HuH-7.5 (cell line): Measurements from ENCODE around the gene AKR7A2.
A peak's percentile ranks its signal among the peaks of the same experiment; 100 is the strongest.

ENCODE experiments used
- DNase-seq: peaks from one replicate; pipeline ENCODE4 v3.0.0; 2011; ENCODE audit warnings: low spot score

Gene AKR7A2

GRCh38 chr1:19343617-19344350, 31.8 kb upstream of the AKR7A2 start:
- no peak for DNase-seq

DNA sequence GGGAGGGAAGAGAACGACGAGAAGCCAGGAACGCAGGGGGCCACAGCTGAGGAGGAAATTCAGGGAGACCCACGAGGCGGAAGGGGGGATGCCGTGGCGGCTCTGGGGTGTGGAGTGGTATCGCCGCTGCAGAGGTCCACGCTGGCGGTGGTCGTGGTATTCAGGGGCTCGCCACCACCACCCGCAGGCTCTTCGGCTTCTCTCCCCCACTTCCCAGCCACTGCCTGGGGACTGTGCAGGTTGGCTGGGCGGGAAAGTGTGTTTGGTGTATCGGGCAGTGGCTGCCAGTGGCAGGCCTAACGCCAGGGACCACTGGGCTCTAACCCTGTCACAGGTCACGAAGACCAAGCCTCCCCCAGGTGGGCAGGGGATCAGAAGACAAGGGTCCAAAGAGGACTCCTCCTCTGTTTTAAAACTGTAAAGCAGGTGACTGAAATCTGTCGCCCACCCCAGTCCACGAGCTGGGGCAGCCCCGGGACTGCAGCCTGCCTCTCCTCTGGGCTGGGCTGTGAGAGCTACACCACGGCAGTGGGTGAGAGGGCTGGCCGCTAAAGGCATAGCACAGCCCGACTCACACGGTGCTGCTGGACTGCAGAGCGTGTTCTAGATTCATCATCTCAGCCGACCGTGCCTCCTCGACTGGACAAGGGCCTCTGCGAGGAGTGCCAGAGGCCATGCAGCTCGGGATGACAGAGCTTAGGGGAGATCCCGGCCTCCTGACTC, 31.1 kb upstream of the AKR7A2 start:
- DNase-seq: no peak

DNA sequence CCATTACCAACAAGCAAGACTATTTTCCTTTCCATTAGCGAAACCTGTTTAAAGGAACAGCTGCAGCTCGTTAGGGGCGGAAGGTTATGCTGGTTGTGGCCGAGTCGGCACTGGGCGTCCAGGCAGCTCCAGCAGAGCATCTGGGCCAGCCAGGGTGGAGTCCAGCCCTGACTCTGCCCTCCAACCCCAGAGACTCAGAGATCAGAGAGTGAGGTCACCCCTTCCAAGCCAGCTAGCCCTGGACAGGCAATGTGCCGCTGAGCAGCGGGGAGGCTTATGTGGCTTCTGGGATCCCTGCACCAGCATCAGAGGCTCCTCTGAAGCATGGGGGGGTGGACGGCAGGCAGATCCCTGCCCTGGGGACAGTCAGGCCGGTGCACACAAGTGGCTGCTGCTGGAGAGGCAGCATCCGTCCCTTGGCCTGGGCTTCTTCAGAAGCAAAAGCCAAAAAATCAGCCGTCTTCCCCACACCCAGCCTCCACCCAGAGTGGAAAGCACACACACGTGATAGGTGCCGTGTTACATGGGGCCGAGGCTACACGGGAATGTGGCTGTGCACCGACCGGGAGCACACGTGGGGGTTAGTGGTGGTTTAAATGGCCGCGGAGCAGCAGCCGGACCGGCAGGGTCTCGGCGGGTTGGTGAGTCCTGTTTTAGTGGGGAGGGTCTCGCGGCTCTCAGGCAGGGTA, 30.3 kb upstream of the AKR7A2 start:
- DNase-seq: no peak

DNA sequence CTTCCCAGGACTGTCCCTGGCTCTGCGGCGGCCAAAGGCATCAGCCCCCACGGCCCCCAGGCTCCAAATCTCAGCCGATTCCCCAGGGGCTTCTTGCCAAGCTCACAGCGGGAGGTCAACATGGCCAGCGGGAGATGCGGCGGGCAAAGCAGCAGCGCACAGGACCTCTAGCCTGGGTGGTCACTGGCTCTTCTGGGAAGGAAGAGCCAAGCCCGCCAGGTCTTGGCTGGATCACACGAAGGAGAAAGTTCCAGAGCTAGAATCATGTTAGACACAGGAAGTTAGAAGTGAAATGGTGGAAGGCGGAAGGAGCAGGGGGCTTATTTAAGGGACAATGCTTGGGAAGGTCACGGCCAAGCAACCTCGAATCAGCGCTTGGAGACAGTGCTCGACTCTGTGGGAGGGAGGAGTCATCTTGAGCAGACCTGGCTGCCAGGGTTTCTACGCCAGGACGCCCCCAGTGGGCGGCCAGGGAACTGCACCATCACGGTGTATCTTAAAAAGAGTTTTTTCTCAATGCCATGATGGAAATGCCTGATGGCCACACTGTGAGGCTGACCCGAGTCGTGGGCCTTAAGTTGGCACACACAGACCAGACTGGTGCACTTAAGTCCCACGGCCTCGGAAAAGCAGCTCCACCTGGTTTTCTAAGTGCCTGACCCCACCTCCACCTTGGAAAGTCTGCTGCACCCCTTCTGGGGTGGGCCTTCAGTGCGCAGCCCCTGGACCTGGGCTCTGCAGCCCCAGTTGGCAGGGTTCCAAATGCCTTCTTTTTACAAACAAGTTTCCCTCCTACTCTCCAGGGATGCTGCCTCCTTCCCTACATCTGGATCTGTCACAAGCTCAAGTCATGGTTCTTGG, 29.5 kb upstream of the AKR7A2 start:
- DNase-seq: peak; percentile 92

GRCh38 chr1:19340387-19340937, 28.5 kb upstream of the AKR7A2 start:
- no peak for DNase-seq

DNA sequence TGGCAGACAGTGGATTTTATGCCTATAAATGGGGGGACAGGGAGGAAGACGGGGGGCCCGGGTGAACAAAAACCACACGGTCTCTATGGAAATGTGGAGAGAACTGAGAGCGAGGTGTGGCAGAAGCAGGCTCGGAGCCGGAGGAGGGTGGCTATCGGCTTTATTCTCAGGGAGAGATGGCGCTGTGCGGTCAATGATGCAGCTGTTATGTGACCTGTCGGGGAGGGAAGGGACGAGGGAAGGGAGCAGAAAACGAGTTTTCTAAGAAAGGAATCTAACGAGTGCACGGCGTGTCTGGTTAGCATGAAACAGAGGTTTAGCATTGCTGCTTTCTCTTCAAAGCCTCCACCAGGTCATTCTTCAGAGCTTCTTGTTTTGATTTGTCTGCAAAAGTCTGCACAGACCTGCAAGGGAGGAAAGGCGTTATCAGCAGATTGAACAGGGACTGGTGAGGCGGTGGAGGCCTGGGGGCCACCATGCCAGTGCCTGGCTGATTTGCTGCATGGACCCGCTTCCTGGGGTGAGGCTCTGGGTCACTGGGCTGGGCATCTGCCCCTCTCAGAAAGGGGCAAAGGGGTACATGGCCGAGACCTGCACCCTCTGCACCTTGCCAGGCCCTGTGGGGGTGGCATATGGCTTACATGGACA, 27.4 kb upstream of the AKR7A2 start:
- no peak for DNase-seq

- no peak for DNase-seq
Observed at GRCh38 chr1:19338323-19338762, 26.4 kb upstream of the AKR7A2 start.

DNA sequence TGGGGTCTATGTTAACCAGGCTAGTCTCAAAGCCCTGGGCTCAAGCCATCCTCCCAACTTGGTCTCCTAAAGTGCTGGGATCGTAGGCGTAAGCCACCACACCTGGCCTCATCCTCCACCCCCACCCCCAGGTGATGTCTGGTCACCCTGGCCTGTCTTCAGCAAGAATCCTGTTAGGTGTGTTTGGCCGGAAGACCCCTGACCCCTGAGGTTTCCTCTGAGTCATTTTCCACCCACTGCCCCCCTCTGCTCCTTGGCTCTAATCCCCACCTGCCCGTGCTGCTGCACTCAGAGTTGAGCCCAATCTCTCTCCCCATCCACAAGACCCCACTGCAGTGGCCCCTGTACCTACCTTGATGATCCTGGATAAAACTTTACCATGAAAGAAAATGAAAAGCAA, 25.3 kb upstream of the AKR7A2 start:
- DNase-seq: no peak

DNA sequence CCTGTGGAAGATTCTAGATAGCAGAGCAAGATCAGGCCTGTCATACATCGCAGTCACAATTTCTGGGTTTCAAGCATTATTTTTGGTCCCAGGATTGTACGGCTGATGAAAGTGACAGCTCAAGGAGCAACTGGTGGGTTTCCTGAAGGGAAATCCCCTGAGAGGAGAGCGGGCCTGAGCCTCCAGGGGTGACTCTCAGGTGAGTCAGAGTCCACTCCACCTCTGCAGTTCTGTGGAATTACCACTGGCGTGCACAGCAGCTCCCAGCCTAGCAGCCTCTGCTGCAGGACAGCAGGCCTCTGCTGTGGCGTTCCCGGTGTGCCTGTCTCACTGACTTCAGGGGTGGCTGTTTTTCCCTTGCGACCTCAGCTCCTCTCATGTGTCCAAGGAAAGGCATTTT, 24.6 kb upstream of the AKR7A2 start:
- no peak for DNase-seq

DNA sequence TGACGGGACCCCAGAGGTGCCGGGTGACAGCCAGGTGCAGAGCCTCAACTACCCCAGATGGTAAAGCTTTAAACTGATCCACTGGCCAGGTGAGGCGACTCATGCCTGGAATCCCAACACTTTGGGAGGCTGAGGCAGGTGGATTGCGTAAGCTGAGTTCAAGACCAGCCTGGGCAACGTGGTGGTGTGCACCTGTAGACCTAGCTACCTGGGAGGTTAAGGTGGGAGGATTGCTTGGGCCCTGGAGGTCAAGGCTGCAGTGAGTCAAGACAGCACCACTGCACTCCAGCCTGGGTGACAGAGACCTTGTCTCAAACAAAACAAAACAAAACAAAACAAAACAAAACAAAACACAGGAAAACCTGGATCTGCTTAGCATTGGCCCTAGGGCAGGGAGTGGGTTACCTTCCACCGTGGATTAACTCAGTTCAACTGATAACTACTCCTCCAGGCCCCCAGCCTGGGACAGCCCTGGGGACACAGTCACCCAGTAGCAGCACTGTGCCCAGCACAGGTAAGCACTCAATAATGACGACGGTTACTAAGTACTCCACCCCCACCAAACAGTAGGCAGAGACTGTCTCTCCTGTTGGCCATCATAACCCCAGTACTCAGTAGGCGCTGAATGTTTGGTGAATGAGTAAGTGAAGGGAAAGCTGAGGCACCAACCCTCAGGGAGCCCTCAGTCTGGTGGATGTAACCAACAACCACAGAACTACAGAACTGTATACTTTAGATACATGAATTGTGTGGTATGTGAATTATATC, 21.8 kb upstream of the AKR7A2 start:
- DNase-seq: no peak

DNA sequence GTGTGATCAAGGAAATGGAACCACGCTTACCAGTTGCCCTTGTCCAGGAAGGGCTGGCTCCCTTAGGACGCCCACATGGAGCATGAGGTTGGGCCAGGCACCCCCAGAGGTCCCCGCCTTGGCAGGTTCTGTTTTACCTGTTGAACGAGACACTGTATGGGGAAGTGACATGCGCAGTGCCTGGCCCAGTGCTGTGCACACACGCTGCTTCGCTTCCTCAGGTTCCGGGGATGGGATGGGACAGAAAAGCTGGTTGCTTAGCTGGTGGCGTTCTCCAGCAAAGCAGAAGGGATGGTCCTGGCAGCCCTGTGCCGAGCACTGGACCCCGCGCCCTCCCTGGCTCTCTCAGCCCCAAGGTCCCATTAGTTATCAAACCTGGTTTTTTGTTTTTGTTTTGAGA, 20.9 kb upstream of the AKR7A2 start:
- DNase-seq: no peak

GRCh38 chr1:19331262-19331878, 19.4 kb upstream of the AKR7A2 start:
- no peak for DNase-seq

DNA sequence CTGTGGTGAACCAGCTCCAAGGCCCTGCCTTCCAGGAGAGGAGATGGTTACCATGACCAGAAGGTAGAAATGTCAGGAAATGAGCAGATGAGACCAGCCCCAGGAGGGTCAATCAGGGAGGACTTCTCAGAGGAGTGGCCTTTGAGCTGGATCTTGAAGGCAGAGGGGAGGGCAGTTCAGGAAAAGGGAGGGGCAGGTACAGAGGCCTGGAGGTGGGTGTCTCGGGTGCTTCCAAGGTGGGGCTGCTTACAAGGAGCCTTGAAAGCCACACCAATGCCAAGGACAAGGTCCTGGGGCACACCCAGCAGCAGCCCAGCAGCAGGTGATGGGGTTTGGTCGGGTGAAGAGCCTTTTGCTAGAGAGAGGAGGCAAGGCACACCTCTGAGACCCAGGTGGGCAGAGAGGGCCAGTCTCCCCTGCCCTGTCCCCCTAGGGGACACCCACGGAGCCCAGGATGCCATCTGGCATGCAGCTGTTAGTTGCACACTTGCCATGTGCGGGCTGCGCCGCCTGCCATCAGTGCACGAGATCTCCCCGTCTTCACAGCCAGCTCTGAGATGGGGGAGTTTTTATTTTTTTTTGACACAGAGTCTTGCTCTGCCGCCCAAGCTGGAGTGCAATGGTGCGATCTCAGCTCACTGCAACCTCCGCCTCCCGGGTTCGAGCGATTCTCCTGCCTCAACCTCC, 18.6 kb upstream of the AKR7A2 start:
- no peak for DNase-seq

DNA sequence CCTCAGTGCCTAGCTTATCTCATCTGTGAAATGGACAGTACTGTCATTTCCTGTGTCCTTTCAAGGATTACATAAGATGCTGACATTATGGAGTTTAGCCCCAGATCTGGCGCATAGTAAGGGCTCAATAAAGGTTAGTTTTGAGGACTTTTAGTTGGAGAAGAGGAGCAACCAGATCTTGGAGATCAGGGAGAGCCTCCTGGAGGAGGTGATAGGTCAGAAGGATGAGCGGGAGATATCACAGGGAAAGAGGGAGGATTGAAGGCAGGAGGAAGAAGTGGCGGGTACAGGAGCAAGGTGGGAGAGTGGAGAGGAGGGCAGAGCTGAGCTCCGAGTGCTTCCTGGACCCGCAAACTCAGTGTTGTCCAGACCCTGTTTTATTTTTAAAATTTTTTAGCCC, 17.7 kb upstream of the AKR7A2 start:
- no peak for DNase-seq

DNA sequence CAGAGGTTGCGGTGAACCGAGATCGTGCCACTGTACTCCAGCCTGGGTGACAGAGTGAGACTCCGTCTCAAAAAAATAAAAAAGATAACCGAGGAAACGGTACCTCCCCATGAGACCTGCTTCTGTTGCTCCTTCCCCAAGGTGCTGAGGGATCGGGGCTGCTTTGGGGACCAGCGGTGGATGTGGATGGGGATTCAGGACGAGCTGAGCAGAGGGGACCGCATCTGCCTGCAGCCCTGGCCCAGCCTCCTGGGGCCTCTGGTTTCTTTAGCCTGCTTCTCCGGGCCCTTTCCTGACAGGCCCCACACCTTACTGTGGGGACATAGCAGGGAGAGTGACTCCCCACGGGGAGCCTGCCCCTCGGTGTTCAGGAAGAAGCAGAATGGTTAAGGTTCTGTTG, 17.2 kb upstream of the AKR7A2 start:
- DNase-seq: no peak

- DNase-seq: no peak
Observed at GRCh38 chr1:19328486-19328885, 16.5 kb upstream of the AKR7A2 start.

DNA sequence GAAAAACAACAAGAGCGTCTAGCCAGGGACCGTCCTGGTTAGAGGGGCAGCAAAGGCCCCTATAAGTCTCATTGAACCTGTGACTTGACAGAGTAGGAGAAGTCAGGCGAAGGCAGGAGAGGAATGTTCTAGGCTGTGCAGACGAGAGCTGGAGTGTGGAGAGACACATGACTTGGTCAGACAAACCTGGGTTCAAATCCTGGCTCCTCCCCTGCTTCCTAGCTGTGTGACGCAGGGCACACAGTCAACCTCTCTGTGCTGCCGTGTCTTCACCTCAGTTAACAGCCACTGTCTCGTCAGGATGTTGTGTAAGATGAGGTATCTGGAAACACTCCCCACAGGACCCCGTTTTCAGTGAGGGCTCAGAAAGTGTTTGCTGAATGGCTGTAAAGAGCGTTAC, 15.8 kb upstream of the AKR7A2 start:
- no peak for DNase-seq

DNA sequence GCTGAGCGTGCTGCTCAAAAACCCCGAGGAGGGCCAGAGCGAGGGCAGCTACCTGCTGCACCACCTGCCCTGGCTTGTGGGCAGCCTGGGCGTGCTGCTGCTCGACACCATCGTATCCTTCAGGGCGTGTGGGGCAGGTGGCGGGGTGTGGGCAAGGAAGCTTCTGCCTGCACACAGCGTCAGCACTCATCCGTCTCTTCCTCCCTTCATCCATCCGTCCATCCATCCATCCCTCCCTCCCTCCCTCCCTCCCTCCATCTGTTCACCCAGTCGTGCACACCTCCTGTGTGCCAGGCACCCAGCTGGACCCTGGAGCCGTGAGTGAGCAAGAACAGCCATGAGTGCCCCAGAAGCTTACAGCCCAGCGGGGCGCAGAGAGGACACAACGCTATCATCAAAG, 15.4 kb upstream of the AKR7A2 start:
- no peak for DNase-seq

- DNase-seq: no peak
Observed at GRCh38 chr1:19326748-19327065, 14.8 kb upstream of the AKR7A2 start.
